Liver (tissue), 9 donors: ENCODE measurements around the gene BZW2. TPM values are rescaled to one million over a fixed set of nuclear protein-coding genes. Genes with fewer than 3 reads are reported as not detected.

Experiments
- DNase-seq: peaks from one replicate; pipeline ENCODE4 v3.0.0-alpha.2; 2017; ENCODE audit warnings: low spot score
- H3K27ac ChIP-seq, 2 donors: one replicate each; pipeline ENCODE4 v1.7.0; 2013; ENCODE audit warnings: inconsistent platforms in 2 of 2, low read length in 2 of 2, control low read depth in 1 of 2, low read depth in 1 of 2, mild to moderate bottlenecking in 1 of 2
- H3K27me3 ChIP-seq, 4 donors: one replicate each; pipeline versions ENCODE4 v1.6.1 to v1.7.0; 2013; ENCODE audit warnings: low read length in 3 of 4, inconsistent platforms in 1 of 4, mild to moderate bottlenecking in 1 of 4, moderate library complexity in 1 of 4; ENCODE audit not compliant: control insufficient read depth in 4 of 4, insufficient read depth in 4 of 4
- H3K36me3 ChIP-seq, 4 donors: one replicate each; pipeline versions ENCODE4 v1.6.1 to v1.7.0; 2013; ENCODE audit warnings: low read length in 3 of 4, mild to moderate bottlenecking in 3 of 4, low read depth in 1 of 4, moderate library complexity in 1 of 4; ENCODE audit not compliant: control insufficient read depth in 4 of 4, insufficient read depth in 3 of 4
- H3K4me1 ChIP-seq, 4 donors: one replicate each; pipeline versions ENCODE4 v1.6.1 to v1.7.0; 2013; ENCODE audit warnings: low read length in 3 of 4, mild to moderate bottlenecking in 3 of 4, moderate library complexity in 1 of 4; ENCODE audit not compliant: control insufficient read depth in 4 of 4, insufficient read depth in 4 of 4
- H3K4me3 ChIP-seq, 3 donors: one replicate each; pipeline versions ENCODE4 v1.6.1 to v1.7.0; 2013; ENCODE audit warnings: low read length in 3 of 3, control low read depth in 1 of 3, low read depth in 1 of 3, mild to moderate bottlenecking in 1 of 3
- H3K9ac ChIP-seq, 2 donors: one replicate each; pipeline ENCODE4 v1.7.0; 2013; ENCODE audit warnings: low read length in 2 of 2, mild to moderate bottlenecking in 2 of 2, moderate library complexity in 2 of 2, control low read depth in 1 of 2, low read depth in 1 of 2
- H3K9me3 ChIP-seq, 4 donors: one replicate each; pipeline versions ENCODE4 v1.6.1 to v1.7.0; 2013; ENCODE audit warnings: low read length in 3 of 4; ENCODE audit not compliant: control insufficient read depth in 4 of 4
- EGR1 ChIP-seq, 2 donors: IDR thresholded peaks; 2 replicates each; pipeline ENCODE4 v1.6.1; 2016 to 2018; ENCODE audit warnings: antibody characterized with exemption in 2 of 2, low read depth in 2 of 2
- FOXA1 ChIP-seq: IDR thresholded peaks from 2 replicates; pipeline ENCODE4 v1.6.1; 2016; ENCODE audit warnings: antibody characterized with exemption
- FOXA2 ChIP-seq: IDR thresholded peaks from 2 replicates; pipeline ENCODE4 v1.6.1; 2016; ENCODE audit warnings: antibody characterized with exemption
- GABPA ChIP-seq, 2 donors: IDR thresholded peaks in 1 of 2; conservative IDR thresholded peaks in 1 of 2; 2 replicates each; pipeline ENCODE4 v1.6.1; 2016; ENCODE audit warnings: antibody characterized with exemption in 2 of 2, mild to moderate bottlenecking in 1 of 2, moderate library complexity in 1 of 2
- HNF4A ChIP-seq, 2 donors: conservative IDR thresholded peaks; 2 replicates each; pipeline ENCODE4 v1.6.1; 2016; ENCODE audit warnings: antibody characterized with exemption in 2 of 2, mild to moderate bottlenecking in 2 of 2
- HNF4G ChIP-seq: IDR thresholded peaks from 2 replicates; pipeline ENCODE4 v1.6.1; 2016; ENCODE audit warnings: antibody characterized with exemption
- JUND ChIP-seq, 2 donors: IDR thresholded peaks; 2 replicates each; pipeline ENCODE4 v1.6.1; 2016; ENCODE audit warnings: antibody characterized with exemption in 2 of 2
- NR2F2 ChIP-seq: IDR thresholded peaks from 2 replicates; pipeline ENCODE4 v1.6.1; 2016; ENCODE audit warnings: antibody characterized with exemption
- RAD21 ChIP-seq, 2 donors: IDR thresholded peaks; 2 replicates each; pipeline ENCODE4 v1.6.1; 2016; ENCODE audit warnings: antibody characterized with exemption in 2 of 2, mild to moderate bottlenecking in 2 of 2
- RXRA ChIP-seq, 2 donors: IDR thresholded peaks; 2 replicates each; pipeline ENCODE4 v1.6.1; 2017 to 2018; ENCODE audit warnings: antibody characterized with exemption in 2 of 2, mild to moderate bottlenecking in 1 of 2
- SP1 ChIP-seq: IDR thresholded peaks from 2 replicates; pipeline ENCODE4 v1.6.1; 2018; ENCODE audit warnings: antibody characterized with exemption, mild to moderate bottlenecking
- TAF1 ChIP-seq: conservative IDR thresholded peaks from 2 replicates; pipeline ENCODE4 v1.6.1; 2016; ENCODE audit warnings: antibody characterized with exemption, mild to moderate bottlenecking
- YY1 ChIP-seq: IDR thresholded peaks from 2 replicates; pipeline ENCODE4 v1.6.1; 2016; ENCODE audit warnings: antibody characterized with exemption, mild to moderate bottlenecking
- WGBS: extraction: QIAGEN DNeasy Blood & Tissue Kit; methylation state at CpG from one replicate; pipeline ENCODE4 v1.1.7; 2013; 5-methylcytosine and 5-hydroxymethylcytosine counted together
- polyA plus RNA-seq, 2 donors: library from polyadenylated mRNA; stranded (reverse) in 1 of 2; unstranded in 1 of 2; fragments of 200-250 nt in 1 of 2; fragments of >200 nt in 1 of 2; fragmentation: Nextera tagmentation in 1 of 2; extraction: Ambion mirVana in 1 of 2; gene quantifications; one replicate each; pipeline versions ENCODE4 v1.2.1 to v1.2.3, GENCODE V29; 2013 to 2015
- total RNA-seq, 2 donors: library from RNA; depleted of rRNA; stranded (reverse); fragments of >200 nt; gene quantifications; one replicate each; pipeline ENCODE4 v1.2.3, GENCODE V29; 2014
- TF ChIP-seq, protein P1 (sequence below): IDR thresholded peaks from 2 replicates; pipeline ENCODE4 v1.6.1; 2016; ENCODE audit warnings: antibody characterized with exemption
- TF ChIP-seq, protein P2 (sequence below): IDR thresholded peaks from 2 replicates; pipeline ENCODE4 v1.6.1; 2016; ENCODE audit warnings: antibody characterized with exemption
- TF ChIP-seq, protein P3 (sequence below): fragments of 150-350 bp; IDR thresholded peaks from 2 replicates; pipeline ENCODE4 v1.5.1; 2017; ENCODE audit warnings: improper control_type of control experiment, low read depth, low read length; ENCODE audit not compliant: missing input control
- TF ChIP-seq, protein P4 (sequence below): IDR thresholded peaks from 2 replicates; pipeline ENCODE4 v1.6.1; 2016; ENCODE audit warnings: antibody characterized with exemption
- TF ChIP-seq, protein P5 (sequence below): IDR thresholded peaks from 2 replicates; pipeline ENCODE4 v1.6.1; 2016; ENCODE audit warnings: antibody characterized with exemption, mild to moderate bottlenecking
- donor health status: healthy.
- donor health status: healthy.
- donor health status: healthy.
- donor health status: healthy.
- donor health status: healthy.

Gene BZW2
- total and polyA plus RNA-seq, 4 donors: 10.9 to 18.6 (median 13.1) TPM

DNA sequence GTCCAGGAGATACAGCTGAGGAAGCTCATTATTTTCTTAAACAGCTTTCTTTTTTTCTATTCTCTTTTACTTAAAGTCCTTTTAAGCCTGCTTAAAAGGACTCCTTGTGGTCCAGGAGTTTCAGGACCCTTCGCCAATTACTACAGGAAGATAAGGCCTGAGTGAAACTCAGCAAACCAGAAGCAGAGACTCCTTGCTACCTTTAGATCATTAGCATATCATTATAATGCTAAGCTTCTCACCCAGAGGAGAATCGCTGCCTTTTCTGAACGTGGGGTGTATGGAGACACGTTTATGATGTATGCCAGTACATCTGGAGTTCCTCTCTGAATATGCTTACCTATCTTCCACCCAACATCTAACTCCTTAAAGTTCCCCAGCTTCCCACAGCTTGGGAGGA is 48.0 kb upstream of the BZW2 start:
- Histone ChIP-seq H3K9ac (no peak overlapping the region), H3K27me3 (no peaks in the 10 kb centered on the region), H3K36me3 (peaks cover 0 to 30% (median 23%) of the 10 kb centered on the region in 4 donors), H3K4me3 (no peak overlapping the region), H3K27ac (no peak overlapping the region), H3K4me1 (no peaks in the 10 kb centered on the region), H3K9me3 (no peaks in the 10 kb centered on the region)
- no peak for DNase-seq
- TF ChIP-seq NR2F2: no peak
- no peak for TF ChIP-seq RAD21 (IDR thresholded peaks at IDR 0.05)
- no peak for TF ChIP-seq RXRA (IDR thresholded peaks at IDR 0.05)
- no peak for TF ChIP-seq TAF1
- no peak for TF ChIP-seq FOXA1
- 74% methylated on average over 4 of the region's 4 CpGs for WGBS

DNA sequence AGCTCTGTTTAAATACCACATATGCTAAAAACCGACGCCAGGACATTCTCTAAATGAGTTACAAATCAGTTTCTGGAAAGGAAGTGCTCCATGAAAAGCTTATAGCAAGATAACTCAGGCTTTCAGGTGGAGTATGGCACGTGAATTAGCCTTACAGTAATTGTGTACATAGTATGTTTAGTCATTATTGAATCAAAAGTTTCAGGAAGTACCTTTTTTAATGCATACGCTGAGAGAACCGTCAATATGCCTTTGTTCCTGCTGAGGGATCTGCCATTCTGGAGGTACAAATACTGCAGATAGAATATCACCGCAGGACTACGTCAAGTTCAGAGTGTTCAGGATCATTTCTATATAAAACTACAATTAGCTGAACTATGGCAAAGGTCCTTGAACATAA is 46.1 kb upstream of the BZW2 start:
- no peaks in the 10 kb centered on the region for H3K27me3 ChIP-seq
- H3K27ac ChIP-seq: no peak overlapping the region
- H3K9me3 ChIP-seq: no peaks in the 10 kb centered on the region
- no peak overlapping the region for H3K4me3 ChIP-seq
- H3K36me3 ChIP-seq: peaks cover 2 to 39% (median 32%) of the 10 kb centered on the region in 4 donors
- DNase-seq: no peak
- H3K4me1 ChIP-seq: no peaks in the 10 kb centered on the region
- no peak overlapping the region for H3K9ac ChIP-seq
- 85% methylated on average over 7 of the region's 7 CpGs for WGBS
- TF ChIP-seq HNF4G (no peak), HNF4A (conservative IDR thresholded peaks at IDR 0.05) (no peak), YY1 (no peak), NR2F2 (no peak), EGR1 (IDR thresholded peaks at IDR 0.05; ENCODE audit: low read depth in 2 of 2) (no peak), FOXA2 (no peak), FOXA1 (no peak), JUND (IDR thresholded peaks at IDR 0.05) (no peak), SP1 (no peak), RAD21 (IDR thresholded peaks at IDR 0.05) (no peak), RXRA (IDR thresholded peaks at IDR 0.05) (no peak), GABPA (IDR thresholded peaks at IDR 0.05 in 1 of 2, conservative IDR thresholded peaks at IDR 0.05 in 1 of 2) (no peak), TAF1 (no peak)
- TF ChIP-seq, protein P1, sequence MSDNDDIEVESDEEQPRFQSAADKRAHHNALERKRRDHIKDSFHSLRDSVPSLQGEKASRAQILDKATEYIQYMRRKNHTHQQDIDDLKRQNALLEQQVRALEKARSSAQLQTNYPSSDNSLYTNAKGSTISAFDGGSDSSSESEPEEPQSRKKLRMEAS: no peak
- TF ChIP-seq, protein P2, sequence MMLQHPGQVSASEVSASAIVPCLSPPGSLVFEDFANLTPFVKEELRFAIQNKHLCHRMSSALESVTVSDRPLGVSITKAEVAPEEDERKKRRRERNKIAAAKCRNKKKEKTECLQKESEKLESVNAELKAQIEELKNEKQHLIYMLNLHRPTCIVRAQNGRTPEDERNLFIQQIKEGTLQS: no peak
- TF ChIP-seq, protein P3, sequence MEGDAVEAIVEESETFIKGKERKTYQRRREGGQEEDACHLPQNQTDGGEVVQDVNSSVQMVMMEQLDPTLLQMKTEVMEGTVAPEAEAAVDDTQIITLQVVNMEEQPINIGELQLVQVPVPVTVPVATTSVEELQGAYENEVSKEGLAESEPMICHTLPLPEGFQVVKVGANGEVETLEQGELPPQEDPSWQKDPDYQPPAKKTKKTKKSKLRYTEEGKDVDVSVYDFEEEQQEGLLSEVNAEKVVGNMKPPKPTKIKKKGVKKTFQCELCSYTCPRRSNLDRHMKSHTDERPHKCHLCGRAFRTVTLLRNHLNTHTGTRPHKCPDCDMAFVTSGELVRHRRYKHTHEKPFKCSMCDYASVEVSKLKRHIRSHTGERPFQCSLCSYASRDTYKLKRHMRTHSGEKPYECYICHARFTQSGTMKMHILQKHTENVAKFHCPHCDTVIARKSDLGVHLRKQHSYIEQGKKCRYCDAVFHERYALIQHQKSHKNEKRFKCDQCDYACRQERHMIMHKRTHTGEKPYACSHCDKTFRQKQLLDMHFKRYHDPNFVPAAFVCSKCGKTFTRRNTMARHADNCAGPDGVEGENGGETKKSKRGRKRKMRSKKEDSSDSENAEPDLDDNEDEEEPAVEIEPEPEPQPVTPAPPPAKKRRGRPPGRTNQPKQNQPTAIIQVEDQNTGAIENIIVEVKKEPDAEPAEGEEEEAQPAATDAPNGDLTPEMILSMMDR: no peak
- TF ChIP-seq, protein P4, sequence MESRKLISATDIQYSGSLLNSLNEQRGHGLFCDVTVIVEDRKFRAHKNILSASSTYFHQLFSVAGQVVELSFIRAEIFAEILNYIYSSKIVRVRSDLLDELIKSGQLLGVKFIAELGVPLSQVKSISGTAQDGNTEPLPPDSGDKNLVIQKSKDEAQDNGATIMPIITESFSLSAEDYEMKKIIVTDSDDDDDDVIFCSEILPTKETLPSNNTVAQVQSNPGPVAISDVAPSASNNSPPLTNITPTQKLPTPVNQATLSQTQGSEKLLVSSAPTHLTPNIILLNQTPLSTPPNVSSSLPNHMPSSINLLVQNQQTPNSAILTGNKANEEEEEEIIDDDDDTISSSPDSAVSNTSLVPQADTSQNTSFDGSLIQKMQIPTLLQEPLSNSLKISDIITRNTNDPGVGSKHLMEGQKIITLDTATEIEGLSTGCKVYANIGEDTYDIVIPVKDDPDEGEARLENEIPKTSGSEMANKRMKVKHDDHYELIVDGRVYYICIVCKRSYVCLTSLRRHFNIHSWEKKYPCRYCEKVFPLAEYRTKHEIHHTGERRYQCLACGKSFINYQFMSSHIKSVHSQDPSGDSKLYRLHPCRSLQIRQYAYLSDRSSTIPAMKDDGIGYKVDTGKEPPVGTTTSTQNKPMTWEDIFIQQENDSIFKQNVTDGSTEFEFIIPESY: no peak
- TF ChIP-seq, protein P5, sequence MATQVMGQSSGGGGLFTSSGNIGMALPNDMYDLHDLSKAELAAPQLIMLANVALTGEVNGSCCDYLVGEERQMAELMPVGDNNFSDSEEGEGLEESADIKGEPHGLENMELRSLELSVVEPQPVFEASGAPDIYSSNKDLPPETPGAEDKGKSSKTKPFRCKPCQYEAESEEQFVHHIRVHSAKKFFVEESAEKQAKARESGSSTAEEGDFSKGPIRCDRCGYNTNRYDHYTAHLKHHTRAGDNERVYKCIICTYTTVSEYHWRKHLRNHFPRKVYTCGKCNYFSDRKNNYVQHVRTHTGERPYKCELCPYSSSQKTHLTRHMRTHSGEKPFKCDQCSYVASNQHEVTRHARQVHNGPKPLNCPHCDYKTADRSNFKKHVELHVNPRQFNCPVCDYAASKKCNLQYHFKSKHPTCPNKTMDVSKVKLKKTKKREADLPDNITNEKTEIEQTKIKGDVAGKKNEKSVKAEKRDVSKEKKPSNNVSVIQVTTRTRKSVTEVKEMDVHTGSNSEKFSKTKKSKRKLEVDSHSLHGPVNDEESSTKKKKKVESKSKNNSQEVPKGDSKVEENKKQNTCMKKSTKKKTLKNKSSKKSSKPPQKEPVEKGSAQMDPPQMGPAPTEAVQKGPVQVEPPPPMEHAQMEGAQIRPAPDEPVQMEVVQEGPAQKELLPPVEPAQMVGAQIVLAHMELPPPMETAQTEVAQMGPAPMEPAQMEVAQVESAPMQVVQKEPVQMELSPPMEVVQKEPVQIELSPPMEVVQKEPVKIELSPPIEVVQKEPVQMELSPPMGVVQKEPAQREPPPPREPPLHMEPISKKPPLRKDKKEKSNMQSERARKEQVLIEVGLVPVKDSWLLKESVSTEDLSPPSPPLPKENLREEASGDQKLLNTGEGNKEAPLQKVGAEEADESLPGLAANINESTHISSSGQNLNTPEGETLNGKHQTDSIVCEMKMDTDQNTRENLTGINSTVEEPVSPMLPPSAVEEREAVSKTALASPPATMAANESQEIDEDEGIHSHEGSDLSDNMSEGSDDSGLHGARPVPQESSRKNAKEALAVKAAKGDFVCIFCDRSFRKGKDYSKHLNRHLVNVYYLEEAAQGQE: no peak
